Retinal pigment epithelial cell (primary cell): ENCODE results near the gene UAP1L1.
A peak's percentile ranks its signal among the peaks of the same experiment; 100 is the strongest.

ENCODE experiments used
- DNase-seq: peaks from one replicate; pipeline ENCODE4 v3.0.0-alpha.2; 2010; ENCODE audit warnings: low read depth
- H3K4me3 ChIP-seq: 2 replicates; pipeline ENCODE4 v1.5.1; 2011; ENCODE audit warnings: mild to moderate bottlenecking, low read length, control low read depth, moderate library complexity
- TF ChIP-seq, protein P1 (sequence below): conservative IDR thresholded peaks from 2 replicates; pipeline ENCODE4 v1.5.1; 2011; ENCODE audit warnings: low read depth, low read length, control low read depth, inconsistent platforms

The UAP1L1 gene

DNA sequence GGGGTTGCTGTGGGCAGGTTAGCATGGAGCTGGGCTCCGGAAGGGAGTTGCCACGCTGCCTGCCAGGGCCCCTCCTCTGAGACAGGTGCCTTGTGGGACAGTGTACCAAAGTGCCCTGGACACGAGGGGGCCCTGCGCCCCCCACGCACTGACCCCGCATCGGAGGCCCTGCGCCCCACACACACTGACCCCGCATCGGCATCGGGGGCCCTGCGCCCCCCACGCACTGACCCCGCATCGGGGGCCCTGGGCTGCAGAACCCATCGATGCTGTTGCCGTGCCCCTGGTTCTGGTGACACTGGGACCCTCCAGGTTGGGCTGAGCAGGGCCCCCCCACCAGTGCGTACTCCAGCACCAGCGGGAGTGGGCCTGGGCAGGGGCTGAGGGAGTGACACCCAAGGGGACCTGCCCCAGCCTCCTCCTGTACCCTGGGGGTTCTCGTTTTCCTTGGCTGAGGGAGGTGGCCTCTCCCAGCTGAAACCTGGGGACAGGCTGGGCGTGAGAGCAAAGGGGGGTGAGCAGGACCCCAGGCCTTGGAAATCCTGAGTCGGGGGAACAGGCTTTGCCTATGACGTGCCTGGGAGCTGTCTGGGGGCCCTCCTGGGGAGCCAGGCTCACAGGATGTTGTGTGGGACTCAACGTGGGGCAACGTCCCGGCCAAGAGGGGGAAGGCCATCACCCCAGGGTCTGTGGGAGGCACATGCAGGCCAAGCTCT lies 13.8 kb upstream of the UAP1L1 start:
- DNase-seq: no peak
- TF ChIP-seq, protein P1, sequence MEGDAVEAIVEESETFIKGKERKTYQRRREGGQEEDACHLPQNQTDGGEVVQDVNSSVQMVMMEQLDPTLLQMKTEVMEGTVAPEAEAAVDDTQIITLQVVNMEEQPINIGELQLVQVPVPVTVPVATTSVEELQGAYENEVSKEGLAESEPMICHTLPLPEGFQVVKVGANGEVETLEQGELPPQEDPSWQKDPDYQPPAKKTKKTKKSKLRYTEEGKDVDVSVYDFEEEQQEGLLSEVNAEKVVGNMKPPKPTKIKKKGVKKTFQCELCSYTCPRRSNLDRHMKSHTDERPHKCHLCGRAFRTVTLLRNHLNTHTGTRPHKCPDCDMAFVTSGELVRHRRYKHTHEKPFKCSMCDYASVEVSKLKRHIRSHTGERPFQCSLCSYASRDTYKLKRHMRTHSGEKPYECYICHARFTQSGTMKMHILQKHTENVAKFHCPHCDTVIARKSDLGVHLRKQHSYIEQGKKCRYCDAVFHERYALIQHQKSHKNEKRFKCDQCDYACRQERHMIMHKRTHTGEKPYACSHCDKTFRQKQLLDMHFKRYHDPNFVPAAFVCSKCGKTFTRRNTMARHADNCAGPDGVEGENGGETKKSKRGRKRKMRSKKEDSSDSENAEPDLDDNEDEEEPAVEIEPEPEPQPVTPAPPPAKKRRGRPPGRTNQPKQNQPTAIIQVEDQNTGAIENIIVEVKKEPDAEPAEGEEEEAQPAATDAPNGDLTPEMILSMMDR: no peak
- H3K4me3 ChIP-seq: no peak overlapping the region

DNA sequence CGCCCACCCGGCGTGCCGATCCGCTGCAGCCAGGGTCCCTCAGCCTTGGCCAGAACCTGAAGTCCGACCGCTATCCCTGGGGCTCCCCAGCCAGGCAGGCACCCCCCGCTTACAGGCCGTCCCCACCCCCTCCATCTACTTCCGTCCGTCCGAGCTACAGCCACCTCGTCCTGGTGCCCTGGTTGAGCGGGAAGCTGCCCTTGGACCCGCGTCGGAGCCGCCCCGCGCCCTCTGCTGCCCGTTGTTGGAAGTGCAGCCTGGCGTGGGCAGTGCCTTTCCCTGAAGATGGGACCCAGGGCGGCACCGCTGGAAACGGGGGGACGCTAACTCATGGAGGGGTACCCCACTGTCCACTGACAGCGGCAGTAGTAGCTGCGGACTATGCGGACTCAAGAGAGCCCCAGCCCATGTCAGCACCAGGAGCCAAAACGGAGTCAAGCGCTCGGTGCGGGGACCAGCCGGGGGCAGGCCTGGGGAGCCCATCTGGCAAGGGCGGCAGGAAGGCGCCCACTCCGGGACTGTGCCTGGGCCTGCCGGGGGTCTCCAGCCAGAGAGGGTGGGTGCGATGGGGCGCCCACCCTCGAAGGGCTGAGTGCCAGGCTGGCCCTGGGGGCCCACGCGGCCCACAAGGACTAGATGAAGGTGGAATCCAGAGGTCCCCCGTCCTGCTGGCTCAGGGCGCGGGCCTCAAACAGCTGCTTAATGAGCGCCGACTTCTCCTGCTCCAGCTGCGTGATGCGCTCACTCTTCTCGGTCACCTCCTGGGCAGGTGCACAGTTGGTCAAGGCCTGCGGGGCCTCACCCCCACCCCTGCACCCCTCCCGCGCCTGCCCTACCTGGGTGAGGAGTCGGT lies 13.1 kb upstream of the UAP1L1 start:
- H3K4me3 ChIP-seq: no peak overlapping the region
- TF ChIP-seq, protein P1: peak; percentile 91
- no peak for DNase-seq

DNA sequence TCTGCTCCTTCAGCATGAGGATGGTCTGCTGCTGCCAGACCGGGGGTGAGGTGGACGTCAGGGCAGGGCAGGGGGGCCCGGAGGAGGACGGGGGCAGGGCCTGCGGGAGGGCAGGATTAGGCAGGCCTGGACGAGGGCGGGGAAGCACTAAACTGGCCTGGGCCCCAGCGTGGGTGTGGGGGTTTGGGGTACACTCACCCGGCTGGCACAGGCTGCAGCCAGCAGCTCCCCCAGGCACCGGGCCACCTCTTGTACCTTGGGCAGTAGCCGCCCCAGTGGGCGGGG lies 12.5 kb upstream of the UAP1L1 start:
- TF ChIP-seq, protein P1: no peak
- no peak for DNase-seq

DNA sequence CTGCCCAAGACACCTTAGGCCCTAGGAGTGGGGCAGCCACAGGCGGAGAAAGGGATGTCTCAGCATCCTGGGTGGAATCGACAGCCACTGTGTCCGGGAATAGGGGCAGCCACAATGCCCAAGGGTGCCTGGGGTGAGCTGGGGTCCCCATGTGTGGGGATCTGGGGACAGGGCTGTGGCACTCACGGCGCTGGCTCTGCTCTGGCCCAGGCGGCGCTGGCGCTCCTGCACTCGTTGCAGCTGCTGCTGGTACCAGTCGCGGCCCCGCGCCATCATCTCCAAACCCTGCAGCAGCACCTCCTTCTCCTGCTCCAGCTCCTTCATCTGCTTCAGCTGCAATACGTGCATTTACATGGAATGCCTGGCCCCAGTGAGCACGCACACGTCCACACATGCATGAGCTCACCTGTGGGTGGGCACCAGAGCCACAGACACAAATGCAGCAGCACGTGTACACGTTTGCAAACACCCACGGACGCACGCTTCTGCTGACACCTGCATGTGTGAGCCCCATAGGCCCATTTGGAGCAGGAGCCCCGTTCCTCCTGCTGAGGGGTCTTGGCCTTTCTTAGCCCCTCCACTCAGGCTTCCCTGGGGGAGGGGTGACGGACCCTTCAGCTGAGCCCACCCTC lies 11.9 kb upstream of the UAP1L1 start:
- H3K4me3 ChIP-seq: no peak overlapping the region
- DNase-seq: no peak
- TF ChIP-seq, protein P1: no peak

More for the DNA sequence above, 12.5 kb upstream of the UAP1L1 start:
- H3K4me3 ChIP-seq: no peak overlapping the region

DNA sequence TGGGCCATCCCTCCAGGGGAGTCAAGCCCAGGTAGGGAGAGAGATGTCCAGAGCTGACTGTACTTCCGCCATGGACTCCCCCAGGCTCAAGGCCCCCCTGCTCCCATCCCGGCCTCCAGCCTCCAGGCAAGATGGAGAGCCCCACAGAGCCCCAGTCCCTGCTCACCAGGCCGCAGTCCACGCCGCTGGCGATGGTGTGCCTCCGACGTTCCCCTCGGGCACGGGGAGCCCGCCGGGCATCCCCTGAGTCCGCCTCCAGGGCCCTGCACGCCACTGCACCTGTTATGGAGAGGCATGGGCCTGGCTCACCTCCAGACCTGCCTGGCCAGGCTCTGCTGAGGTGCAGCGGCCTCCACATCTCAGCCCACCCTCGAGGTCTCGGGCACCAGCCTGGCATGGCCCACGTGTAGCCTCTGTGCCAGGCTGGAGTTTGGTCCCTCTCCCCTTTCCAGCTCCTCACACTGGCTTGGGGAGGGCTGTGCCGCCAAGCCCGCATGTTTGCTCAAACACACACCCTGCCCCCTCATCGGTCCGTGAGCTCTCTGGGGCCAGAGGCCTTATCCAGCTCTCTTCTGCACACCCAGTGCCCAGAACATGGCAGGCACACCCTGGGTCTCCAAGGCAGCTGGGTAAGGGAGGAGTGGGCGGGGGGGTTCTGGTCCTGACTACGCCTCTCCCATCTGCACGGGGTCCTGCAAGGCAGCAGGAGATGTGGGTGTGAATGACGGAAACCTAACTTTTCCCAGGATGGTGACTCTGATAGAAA lies 11.0 kb upstream of the UAP1L1 start:
- no peak overlapping the region for H3K4me3 ChIP-seq
- no peak for DNase-seq

DNA sequence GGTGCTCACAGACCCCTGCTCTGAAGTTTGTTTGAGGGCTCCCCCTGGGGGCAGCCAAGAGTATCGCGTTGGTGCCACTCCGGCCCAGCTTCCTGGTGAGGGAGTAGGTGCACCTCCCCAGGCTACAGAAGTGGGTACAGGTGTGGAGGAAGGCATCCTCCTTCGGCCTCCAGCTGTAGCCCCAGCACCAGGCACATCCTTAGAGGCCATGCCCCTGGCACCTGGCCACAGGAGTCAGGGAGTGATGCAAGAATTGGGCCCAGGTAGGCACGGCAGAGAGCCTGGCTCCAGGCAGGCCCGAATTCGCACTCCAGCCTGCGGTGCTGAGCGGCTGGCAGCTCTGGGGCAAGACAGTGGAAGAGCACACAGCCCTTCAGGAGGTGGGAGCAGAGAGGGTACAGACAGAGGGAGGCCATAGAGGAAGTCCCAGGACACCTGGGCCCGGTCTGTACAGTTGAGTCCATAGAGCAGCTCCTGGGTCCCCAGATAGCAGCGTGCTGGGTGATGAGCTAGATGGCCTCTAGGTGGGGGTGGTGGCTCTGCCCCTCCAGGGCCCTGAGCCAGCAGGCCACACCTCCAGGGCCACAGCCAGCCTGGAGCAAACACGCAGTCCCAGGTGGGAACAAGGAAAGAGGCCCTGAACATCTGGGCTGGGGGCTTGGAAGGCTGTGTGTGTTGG lies 9.3 kb upstream of the UAP1L1 start:
- no peak overlapping the region for H3K4me3 ChIP-seq
- TF ChIP-seq, protein P1: peak; percentile 91
- DNase-seq: no peak

More for the DNA sequence above, 11.0 kb upstream of the UAP1L1 start:
- TF ChIP-seq, protein P1: no peak
